ENCODE results near the gene POLR2J2. TPM values are rescaled to one million over a fixed set of nuclear protein-coding genes. Genes with fewer than 3 reads are reported as not detected.

POLR2J2 gene
- 0.07 to 0.95 TPM (median 0.30 TPM) in 5 replicates for total RNA-seq (2022; extraction: Qiagen RNA extraction; ENCODE audit: low read depth)

DNA sequence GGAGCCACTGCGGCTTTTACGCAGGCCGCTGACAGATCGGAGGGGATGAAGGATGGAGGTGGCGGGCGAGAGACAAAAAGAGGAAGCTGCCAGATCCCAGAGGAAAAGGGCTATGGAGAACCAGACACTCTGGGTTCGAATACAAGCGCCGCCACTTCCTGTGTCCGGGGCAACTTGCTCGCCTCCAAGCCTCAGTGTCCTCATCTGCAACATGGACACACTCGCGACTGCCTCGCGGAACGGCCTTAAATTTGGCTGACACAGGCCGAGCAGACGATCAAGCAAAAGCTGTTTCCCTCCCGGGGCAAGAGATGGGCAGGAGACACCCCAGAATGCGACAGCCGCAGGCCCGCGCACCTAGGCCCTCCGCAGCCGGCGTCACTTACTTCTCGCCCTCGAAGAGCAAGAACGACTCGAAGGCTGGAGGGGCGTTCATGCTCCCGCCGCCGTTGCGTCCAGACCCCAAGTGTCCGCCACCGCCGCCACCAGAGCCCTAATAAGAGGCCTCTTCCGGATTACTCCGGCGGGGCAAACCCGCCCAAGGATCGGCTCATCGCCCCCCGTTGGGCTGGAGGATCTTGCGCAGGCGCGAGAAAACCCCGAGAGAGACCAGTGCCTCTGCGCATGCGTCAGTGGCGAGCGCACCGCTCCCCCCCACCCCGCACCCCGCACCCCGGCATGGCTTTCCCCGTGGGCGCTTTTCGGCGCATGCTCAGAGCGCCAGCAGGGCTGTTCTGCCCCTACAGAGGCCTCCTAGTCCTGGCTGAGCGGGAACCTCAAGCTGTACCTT is at the start of gene POLR2J2:
TSS of gene POLR2J2 (minus strand) at position 498 of the 790 bp plus-strand sequence. CDS start at position 436, 62 bp downstream.

DNA sequence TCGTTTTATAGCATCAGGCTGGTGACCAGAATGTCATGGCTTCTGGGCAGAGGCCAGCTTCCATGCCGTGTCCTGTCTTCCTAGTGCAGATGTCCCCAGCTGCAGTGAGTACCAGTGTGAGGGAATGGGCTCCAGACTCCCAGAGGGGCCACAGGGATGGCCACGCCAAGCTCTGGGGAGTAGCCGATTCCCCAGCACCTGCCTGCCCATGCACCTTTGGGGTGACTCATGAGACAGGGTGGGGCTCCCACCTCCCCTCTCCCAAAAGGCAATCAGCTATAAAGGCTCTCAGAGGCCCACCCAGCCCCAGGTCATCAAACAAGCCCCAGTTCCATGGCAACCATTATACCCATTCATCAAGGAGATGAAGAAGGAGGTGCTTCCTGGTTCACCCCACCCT is 21.5 kb downstream of the POLR2J2 start, which contains the start of gene SPDYE2B:
TSS of gene SPDYE2B (plus strand) at position 396 of the 400 bp plus-strand sequence. CDS start 2,030 bp downstream, outside the sequence.

DNA sequence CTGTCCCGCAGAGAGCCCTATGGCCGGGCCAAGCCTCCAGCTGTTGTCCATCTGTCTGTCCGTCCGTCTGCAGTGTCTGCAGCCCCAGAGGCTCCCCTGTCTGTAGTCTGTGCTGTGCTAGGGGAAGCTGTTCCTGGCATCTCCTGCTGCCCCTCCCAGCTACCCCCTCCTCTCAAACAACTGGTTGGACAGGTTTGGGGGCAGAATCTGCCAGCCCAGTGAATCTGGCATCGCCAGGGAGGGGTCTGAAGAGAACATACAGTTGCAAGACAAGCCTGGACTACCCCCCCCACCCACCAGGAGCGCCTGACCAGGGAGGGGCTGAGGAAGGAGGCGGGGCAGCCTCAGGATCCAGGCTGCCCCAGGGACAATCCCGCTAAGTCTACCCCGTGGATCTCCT is 28.8 kb downstream of the POLR2J2 start, which contains the start of gene UPK3BL1:
TSS of gene UPK3BL1 (minus strand) at position 101 of the 400 bp plus-strand sequence. CDS start at position 51, 50 bp downstream.

DNA sequence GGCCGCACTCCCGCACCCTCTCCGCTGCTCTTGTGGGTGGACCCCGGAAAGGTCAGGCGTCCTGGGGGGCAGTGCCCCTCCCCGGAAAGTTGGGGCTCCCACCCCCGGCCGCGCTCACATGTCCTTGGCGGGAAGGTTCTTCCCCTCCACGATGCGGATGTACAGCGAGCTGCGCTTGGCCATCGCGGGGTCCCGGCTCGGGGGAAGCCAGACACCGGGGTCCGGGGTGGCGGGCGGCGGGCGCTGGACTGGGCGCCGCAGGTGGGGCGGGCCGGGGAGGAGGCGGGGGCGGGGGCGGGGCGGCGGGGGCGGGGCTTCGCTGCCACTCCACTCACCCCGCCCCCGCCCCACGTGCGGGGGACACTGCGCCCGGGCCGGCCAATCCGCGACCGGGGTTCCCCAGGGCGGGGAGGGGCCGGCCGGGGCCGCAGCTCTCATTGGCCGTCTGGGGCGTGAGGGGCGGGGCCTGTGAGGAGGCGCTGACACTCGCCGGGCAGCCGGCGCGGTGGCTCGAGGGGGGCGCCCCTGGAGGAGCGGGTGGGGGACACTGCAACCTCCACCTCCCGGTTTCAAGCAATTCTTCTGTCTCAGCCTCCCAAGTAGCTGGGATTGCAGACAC is 54.8 kb downstream of the POLR2J2 start, which contains the start of gene RASA4:
TSS of gene RASA4 (minus strand) at position 250 of the 619 bp plus-strand sequence. CDS start at position 183, 67 bp downstream.

Other genes with a start within 250 kb of the POLR2J2 start
- 29.7 to 36.7 TPM (median 32.1 TPM) in 5 replicates for gene ORAI2, start 238.1 kb downstream of the POLR2J2 start, total RNA-seq (2022; extraction: Qiagen RNA extraction; ENCODE audit: low read depth)
- gene ALKBH4, start 206.8 kb downstream of the POLR2J2 start, total RNA-seq (2022; extraction: Qiagen RNA extraction; ENCODE audit: low read depth), result 9.1 to 14.4 TPM (median 11.4 TPM) in 5 replicates
- gene LRWD1, start 206.7 kb downstream of the POLR2J2 start, total RNA-seq (2022; extraction: Qiagen RNA extraction; ENCODE audit: low read depth), result 25.5 to 31.2 TPM (median 29.0 TPM) in 5 replicates
- 103 to 112 TPM (median 105 TPM) in 5 replicates for gene POLR2J, start 192.7 kb downstream of the POLR2J2 start, total RNA-seq (2022; extraction: Qiagen RNA extraction; ENCODE audit: low read depth)
- 1.1 to 2.4 TPM (median 2.1 TPM) in 5 replicates for gene RASA4B, start 153.9 kb downstream of the POLR2J2 start, total RNA-seq (2022; extraction: Qiagen RNA extraction; ENCODE audit: low read depth)
- 1.3 to 3.3 TPM (median 2.3 TPM) in 5 replicates for gene UPK3BL2, start 128.0 kb downstream of the POLR2J2 start, total RNA-seq (2022; extraction: Qiagen RNA extraction; ENCODE audit: low read depth)
- not detected in 5 replicates for gene SPDYE2, start 120.4 kb downstream of the POLR2J2 start, total RNA-seq (2022; extraction: Qiagen RNA extraction; ENCODE audit: low read depth)
- 14.5 to 41.0 TPM (median 36.3 TPM) in 5 replicates for gene POLR2J3, start 99.1 kb downstream of the POLR2J2 start, total RNA-seq (2022; extraction: Qiagen RNA extraction; ENCODE audit: low read depth)
- gene RASA4, start 54.9 kb downstream of the POLR2J2 start, total RNA-seq (2022; extraction: Qiagen RNA extraction; ENCODE audit: low read depth), result 1.5 to 2.5 TPM (median 1.7 TPM) in 5 replicates
- gene UPK3BL1, start 28.9 kb downstream of the POLR2J2 start, total RNA-seq (2022; extraction: Qiagen RNA extraction; ENCODE audit: low read depth), result 8.5 to 20.2 TPM (median 12.7 TPM) in 5 replicates
- gene SPDYE2B, start 21.3 kb downstream of the POLR2J2 start, total RNA-seq (2022; extraction: Qiagen RNA extraction; ENCODE audit: low read depth), result not detected in 5 replicates
- gene FAM185A, start 77.3 kb upstream of the POLR2J2 start, total RNA-seq (2022; extraction: Qiagen RNA extraction; ENCODE audit: low read depth), result 5.8 to 7.0 TPM (median 6.5 TPM) in 5 replicates
- 0.06 to 0.14 TPM in 2 of 5 replicates, not detected in the others for gene LRRC17, start 241.3 kb upstream of the POLR2J2 start, total RNA-seq (2022; extraction: Qiagen RNA extraction; ENCODE audit: low read depth)

Measured in A549 treated with GW870086 at 1 μM for 4 hours (cell line).